ENCODE data around the gene EMID1.

Gene EMID1

GRCh38 chr22:29194184-29194583, 11.5 kb upstream of the EMID1 start:
- no peak overlapping the region for H3K4me3 ChIP-seq (ENCODE audit: low read depth, low read length)

GRCh38 chr22:29195118-29195963, 10.4 kb upstream of the EMID1 start:
- no peak overlapping the region for H3K4me3 ChIP-seq (ENCODE audit: low read depth, low read length)

GRCh38 chr22:29195964-29196666, 9.6 kb upstream of the EMID1 start:
- H3K4me3 ChIP-seq (ENCODE audit: low read depth, low read length) = no peak overlapping the region

GRCh38 chr22:29197096-29197495, 8.6 kb upstream of the EMID1 start:
- H3K4me3 ChIP-seq (ENCODE audit: low read depth, low read length) = no peak overlapping the region

- no peak overlapping the region for H3K4me3 ChIP-seq (ENCODE audit: low read depth, low read length)
These were observed 7.5 kb upstream of the EMID1 start for GRCh38 chr22:29198240-29198639.

DNA sequence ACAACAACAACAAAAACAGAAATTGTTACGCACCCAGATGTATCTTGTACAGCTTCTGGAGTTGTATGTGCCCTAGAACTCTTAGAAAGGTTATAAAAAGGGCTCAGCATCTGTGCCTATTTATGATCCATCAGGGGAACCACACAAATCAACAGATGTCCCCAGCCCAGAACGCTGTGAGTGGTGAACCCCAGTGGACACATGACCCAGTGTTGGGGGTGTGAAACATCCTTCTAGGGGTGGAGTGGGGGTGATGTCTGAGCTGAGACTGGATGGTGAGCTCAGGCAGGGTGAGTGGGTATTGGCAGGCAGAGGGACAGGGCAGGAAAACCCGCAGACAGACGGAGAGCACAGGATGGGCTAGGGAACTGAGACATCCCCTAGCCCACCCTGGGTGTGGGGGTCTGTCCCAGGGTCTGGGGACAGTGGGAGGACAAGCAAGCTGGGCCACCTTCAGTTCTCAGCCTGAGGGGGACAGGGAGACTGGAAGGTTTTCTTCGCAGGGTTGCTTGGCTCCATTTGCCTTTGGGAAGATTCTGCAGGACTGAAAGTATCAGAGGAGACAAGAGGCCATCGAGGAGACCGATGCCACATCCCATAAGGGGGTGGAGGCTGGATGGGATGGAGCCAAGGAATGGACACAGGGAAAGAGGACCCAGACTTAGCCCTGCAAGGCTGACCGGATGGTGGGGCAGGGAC, 5.8 kb upstream of the EMID1 start:
- H3K4me3 ChIP-seq (ENCODE audit: low read depth, low read length) = no peak overlapping the region

GRCh38 chr22:29200901-29201300, 4.8 kb upstream of the EMID1 start:
- no peak overlapping the region for H3K4me3 ChIP-seq (ENCODE audit: low read depth, low read length)

DNA sequence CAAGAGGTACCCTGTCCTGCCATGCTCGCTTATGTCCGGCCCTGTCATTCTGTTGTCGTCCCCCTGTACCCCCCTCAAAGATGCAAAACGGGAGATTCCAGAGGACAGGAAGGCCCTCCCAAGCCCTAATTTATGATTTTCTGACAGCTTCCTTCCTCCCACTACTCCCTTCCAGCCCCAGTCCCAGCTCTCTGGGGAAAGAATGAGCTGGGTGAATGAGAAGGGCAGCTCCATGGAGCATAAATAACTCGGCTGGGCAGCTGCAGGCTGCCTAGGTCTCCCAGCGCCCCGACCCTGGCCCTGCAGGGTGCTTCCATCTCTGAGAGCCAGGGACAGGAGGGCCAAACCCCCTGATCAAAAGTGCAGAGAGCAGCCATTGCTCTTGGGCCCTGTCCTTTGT, 3.9 kb upstream of the EMID1 start:
- H3K4me3 ChIP-seq (ENCODE audit: low read depth, low read length) = no peak overlapping the region

GRCh38 chr22:29202212-29203192, 3.2 kb upstream of the EMID1 start:
- no peak overlapping the region for H3K4me3 ChIP-seq (ENCODE audit: low read depth, low read length)

- no peak overlapping the region for H3K4me3 ChIP-seq (ENCODE audit: low read depth, low read length)
These were observed 1.9 kb upstream of the EMID1 start for GRCh38 chr22:29203488-29204454.

DNA sequence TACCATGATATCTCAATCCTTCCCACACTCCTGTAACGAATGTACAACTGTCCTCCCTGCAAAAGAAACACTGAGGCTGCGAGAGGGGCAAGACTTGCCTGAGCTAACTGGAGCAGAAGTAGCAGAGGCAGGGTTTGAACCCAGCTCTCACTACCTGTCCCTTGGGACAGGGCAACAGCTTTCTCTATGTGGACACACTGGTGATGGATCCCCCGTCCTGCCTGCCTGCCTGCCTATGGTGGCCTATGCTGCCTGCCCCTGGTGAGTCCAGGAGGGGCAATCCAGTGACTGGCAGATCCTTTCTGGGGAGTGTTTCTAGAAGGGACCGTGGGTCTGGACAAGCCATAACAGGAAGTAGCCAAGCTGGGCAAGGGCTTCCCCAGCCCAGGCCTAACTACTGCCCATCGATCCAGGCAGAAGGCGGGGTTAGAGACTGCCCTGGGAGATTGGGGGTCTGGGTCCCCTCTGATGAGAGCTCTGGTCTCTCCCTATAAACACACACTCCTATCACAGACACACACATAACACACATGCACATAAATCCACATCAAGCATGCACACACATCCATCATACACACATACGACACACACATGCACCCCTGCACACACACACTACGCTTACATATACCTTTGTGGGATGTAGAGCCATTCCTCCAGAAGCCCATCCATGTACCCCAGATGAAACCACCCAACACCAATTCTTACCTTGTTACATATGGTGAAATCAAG, 1.1 kb upstream of the EMID1 start:
- H3K4me3 ChIP-seq (ENCODE audit: low read depth, low read length) = no peak overlapping the region

DNA sequence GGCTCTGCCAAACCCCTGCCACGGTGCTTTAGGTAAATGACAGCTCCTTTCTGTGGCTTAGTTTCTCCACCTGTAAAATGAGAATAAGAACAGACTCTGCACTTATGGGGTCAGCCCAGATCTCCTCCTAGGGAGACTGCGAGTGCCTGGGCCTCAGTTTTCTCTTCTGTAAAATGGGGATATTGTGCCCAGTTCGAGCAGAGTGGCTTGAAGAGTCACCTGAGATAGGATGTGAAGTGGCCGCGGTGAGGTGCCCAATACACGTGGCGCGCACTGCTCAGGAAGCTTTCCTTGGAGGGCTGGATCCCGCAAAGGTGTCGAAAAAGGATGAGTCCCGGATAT, 473 bp upstream of the EMID1 start:
- peak overlapping the region; percentile 34 for H3K4me3 ChIP-seq (ENCODE audit: low read depth, low read length)

- peak overlapping the region; percentile 67 for H3K4me3 ChIP-seq (ENCODE audit: low read depth, low read length)
These were observed 911 bp downstream of the EMID1 start for GRCh38 chr22:29206372-29207242.

- no peak overlapping the region for H3K4me3 ChIP-seq (ENCODE audit: low read depth, low read length)
These were observed 1.5 kb downstream of the EMID1 start for GRCh38 chr22:29207243-29207550.

DNA sequence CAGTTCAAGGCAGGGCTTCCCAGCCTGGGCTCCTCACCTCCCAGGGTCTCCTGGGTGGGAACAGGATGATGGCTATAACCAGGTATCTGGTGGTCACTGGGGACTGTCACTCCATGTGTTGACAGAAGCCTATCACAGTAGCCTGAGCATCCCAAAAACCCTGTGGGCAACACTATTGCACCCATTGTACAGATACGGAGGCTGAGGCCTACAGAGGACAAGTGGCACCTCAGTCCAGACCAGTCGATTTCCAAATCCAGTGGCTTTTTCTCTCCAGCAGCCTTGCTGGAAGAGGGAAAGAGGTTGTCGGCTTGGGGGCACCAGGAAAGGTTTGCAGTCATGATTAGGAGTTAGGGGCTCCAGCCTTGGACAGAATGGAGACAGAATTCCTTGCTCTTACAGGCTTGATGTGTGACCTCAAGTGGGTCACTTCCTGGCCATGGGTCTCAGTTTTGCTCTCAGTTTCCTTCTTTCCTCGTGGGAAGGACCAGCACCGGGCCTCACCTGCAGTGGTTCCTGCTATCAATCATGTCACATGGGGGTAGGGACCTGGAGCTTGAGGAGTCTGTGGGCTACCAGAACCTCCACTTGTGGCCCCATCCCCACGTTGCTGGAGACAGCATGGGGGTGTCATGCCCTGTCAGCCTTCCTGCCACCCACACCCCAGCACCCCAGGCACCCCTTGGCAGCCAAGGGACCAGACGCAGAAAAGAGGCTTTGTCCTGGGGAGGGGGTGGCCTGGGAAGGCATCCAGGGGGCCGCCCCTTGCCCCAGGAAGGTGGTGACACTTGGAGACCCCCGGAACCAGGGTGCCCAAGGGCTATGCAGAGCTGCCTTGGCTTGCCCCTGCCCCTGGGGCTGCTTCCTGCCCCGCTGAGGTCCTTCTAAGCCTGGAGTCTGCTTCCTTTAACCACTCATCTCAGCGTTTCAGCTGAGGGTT, 2.1 kb downstream of the EMID1 start:
- H3K4me3 ChIP-seq (ENCODE audit: low read depth, low read length) = no peak overlapping the region

DNA sequence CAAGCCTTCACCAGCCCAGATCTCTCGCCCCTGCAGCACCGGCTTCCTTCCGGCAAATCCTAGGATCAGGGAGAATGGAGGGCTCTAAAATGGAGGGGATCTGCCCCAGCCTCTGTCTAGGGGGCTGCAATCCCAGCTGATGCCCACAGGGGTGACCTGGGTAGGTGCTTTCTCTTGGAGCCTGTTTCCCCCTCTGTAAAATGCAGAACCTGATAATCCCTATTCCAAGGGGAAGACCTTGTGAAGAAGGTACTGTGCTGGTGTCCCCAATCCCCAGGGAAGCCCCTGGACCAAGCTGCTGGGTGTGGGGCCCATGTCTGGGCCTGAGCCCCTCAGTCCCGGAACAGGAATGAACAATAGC, 2.8 kb downstream of the EMID1 start:
- H3K4me3 ChIP-seq (ENCODE audit: low read depth, low read length) = no peak overlapping the region

All from iPS-11a (cell line).